Measurements from ENCODE around the gene NR5A2. TPM values are rescaled to one million over a fixed set of nuclear protein-coding genes. Genes with fewer than 3 reads are reported as not detected.

The NR5A2 gene
- total RNA-seq, 1 donor from 2014 or later, result 0.98 TPM

DNA sequence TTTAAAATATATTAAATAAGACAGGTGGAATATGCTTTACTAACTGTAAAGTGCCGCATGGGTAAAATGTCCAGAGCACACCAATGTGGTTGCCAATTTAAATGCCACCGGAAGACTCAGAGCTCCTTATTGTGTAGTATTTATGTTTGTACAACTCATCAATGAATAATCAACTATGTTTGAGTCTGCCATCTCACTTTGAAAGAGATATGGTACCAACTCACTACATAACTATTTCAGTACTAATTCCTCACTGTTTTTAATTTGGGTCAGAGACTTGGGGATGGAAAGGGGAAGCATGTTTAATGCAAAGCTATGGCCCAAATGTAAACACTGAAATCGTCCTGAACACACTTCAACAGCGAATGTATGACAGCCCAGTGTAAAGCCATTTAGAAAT is 144.8 kb downstream of the NR5A2 start:
- intact Hi-C loops (cut with DNase I), result no loop called here
- no peak overlapping the region for H3K4me3 ChIP-seq
- DNase-seq (ENCODE audit: extremely low spot score in 2 of 2), result no peak
- H3K4me1 ChIP-seq, result no peaks in the 10 kb centered on the region
- no peaks in the 10 kb centered on the region for H3K36me3 ChIP-seq
- no peak overlapping the region for H3K27ac ChIP-seq
- H3K27me3 ChIP-seq, result no peaks in the 10 kb centered on the region
- no peak for TF ChIP-seq POLR2A (IDR thresholded peaks at IDR 0.05)
- no peaks in the 10 kb centered on the region for H3K9me3 ChIP-seq

GRCh38 chr1:200173097-200173618 is 145.6 kb downstream of the NR5A2 start:
- no peaks in the 10 kb centered on the region for H3K9me3 ChIP-seq
- intact Hi-C loops (cut with DNase I), result no loop called here
- no peaks in the 10 kb centered on the region for H3K27me3 ChIP-seq
- H3K4me3 ChIP-seq, result no peak overlapping the region
- DNase-seq (ENCODE audit: extremely low spot score in 2 of 2), result no peak
- no peak overlapping the region for H3K27ac ChIP-seq
- H3K4me1 ChIP-seq, result no peaks in the 10 kb centered on the region
- H3K36me3 ChIP-seq, result no peaks in the 10 kb centered on the region
- TF ChIP-seq POLR2A (IDR thresholded peaks at IDR 0.05) (no peak), POLR2AphosphoS5 (IDR thresholded peaks at IDR 0.05; ENCODE audit: insufficient read depth in 1 of 2, low read depth in 1 of 2) (no peak)
- TF ChIP-seq, protein P1, sequence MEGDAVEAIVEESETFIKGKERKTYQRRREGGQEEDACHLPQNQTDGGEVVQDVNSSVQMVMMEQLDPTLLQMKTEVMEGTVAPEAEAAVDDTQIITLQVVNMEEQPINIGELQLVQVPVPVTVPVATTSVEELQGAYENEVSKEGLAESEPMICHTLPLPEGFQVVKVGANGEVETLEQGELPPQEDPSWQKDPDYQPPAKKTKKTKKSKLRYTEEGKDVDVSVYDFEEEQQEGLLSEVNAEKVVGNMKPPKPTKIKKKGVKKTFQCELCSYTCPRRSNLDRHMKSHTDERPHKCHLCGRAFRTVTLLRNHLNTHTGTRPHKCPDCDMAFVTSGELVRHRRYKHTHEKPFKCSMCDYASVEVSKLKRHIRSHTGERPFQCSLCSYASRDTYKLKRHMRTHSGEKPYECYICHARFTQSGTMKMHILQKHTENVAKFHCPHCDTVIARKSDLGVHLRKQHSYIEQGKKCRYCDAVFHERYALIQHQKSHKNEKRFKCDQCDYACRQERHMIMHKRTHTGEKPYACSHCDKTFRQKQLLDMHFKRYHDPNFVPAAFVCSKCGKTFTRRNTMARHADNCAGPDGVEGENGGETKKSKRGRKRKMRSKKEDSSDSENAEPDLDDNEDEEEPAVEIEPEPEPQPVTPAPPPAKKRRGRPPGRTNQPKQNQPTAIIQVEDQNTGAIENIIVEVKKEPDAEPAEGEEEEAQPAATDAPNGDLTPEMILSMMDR (IDR thresholded peaks at IDR 0.05), result no peak

DNA sequence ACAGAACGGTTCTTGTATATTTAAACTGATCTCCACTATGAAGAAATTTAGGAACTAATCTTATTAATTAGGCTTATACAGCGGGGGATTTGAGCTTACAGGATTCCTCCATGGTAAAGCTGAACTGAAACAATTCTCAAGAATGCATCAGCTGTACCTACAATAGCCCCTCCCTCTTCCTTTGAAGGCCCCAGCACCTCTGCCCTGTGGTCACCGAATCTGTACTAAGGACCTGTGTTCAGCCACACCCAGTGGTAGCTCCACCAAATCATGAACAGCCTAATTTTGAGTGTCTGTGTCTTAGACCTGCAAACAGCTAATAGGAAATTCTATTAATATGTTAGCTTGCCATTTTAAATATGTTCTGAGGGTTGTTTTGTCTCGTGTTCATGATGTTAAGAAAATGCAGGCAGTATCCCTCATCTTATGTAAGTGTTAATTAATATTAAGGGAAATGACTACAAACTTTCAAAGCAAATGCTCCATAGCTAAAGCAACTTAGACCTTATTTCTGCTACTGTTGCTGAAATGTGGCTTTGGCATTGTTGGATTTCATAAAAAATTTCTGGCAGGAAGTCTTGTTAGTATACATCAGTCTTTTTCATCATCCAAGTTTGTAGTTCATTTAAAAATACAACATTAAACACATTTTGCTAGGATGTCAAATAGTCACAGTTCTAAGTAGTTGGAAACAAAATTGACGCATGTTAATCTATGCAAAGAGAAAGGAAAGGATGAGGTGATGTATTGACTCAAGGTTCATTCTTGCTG is 147.2 kb downstream of the NR5A2 start:
- H3K4me3 ChIP-seq, result no peak overlapping the region
- TF ChIP-seq POLR2AphosphoS5 (IDR thresholded peaks at IDR 0.05; ENCODE audit: insufficient read depth in 1 of 2, low read depth in 1 of 2) (no peak), POLR2A (IDR thresholded peaks at IDR 0.05) (no peak)
- TF ChIP-seq, protein P1 (IDR thresholded peaks at IDR 0.05), result no peak

GRCh38 chr1:200176181-200176580 is 148.7 kb downstream of the NR5A2 start:
- no peaks in the 10 kb centered on the region for H3K27me3 ChIP-seq
- no peak for DNase-seq (ENCODE audit: extremely low spot score in 2 of 2)
- intact Hi-C loops (cut with DNase I), result no loop called here
- TF ChIP-seq, protein P1 (IDR thresholded peaks at IDR 0.05), result no peak
- TF ChIP-seq POLR2AphosphoS5 (IDR thresholded peaks at IDR 0.05; ENCODE audit: insufficient read depth in 1 of 2, low read depth in 1 of 2), result no peak
- no peak for TF ChIP-seq POLR2A (IDR thresholded peaks at IDR 0.05)
- H3K27ac ChIP-seq, result no peak overlapping the region
- H3K4me1 ChIP-seq, result no peaks in the 10 kb centered on the region
- no peaks in the 10 kb centered on the region for H3K36me3 ChIP-seq
- no peak overlapping the region for H3K4me3 ChIP-seq
- no peaks in the 10 kb centered on the region for H3K9me3 ChIP-seq

More for the DNA sequence above, 147.2 kb downstream of the NR5A2 start:
- Histone ChIP-seq H3K9me3 (no peaks in the 10 kb centered on the region), H3K36me3 (no peaks in the 10 kb centered on the region), H3K27me3 (no peaks in the 10 kb centered on the region), H3K27ac (no peak overlapping the region), H3K4me1 (no peaks in the 10 kb centered on the region)
- DNase-seq (ENCODE audit: extremely low spot score in 2 of 2), result no peak
- intact Hi-C loops (cut with DNase I), result no loop called here

GRCh38 chr1:200176798-200177197 is 149.3 kb downstream of the NR5A2 start:
- no peak for TF ChIP-seq POLR2A (IDR thresholded peaks at IDR 0.05)
- TF ChIP-seq POLR2AphosphoS5 (IDR thresholded peaks at IDR 0.05; ENCODE audit: insufficient read depth in 1 of 2, low read depth in 1 of 2), result no peak
- TF ChIP-seq, protein P1 (IDR thresholded peaks at IDR 0.05), result no peak
- DNase-seq (ENCODE audit: extremely low spot score in 2 of 2), result no peak
- no peak overlapping the region for H3K27ac ChIP-seq
- no peaks in the 10 kb centered on the region for H3K9me3 ChIP-seq
- H3K36me3 ChIP-seq, result no peaks in the 10 kb centered on the region
- intact Hi-C loops (cut with DNase I), result no loop called here
- H3K27me3 ChIP-seq, result no peaks in the 10 kb centered on the region
- no peaks in the 10 kb centered on the region for H3K4me1 ChIP-seq
- no peak overlapping the region for H3K4me3 ChIP-seq

Data from vagina (tissue), 2 donors.